ENCODE results near the gene MED12L. TPM values are rescaled to one million over a fixed set of nuclear protein-coding genes. Genes with fewer than 3 reads are reported as not detected.
A peak's percentile ranks its signal among the peaks of the same experiment; 100 is the strongest.
"Not testable (repeated sequence)": the region's sequence is repeated elsewhere in the genome, so short reads cannot be mapped to it uniquely, and the experiment has no call there.

Gene MED12L
- total RNA-seq, 2 experiments from 2014 or later = 1.6 to 2.1 TPM

- Mint-ChIP-seq H3K36me3 (no peaks in the 10 kb centered on the region), H3K27ac (no peak overlapping the region), H3K4me3 (no peak overlapping the region), H3K4me1 (no peaks in the 10 kb centered on the region), H3K9me3 (no peaks in the 10 kb centered on the region), H3K27me3 (no peaks in the 10 kb centered on the region)
- no peak for DNase-seq
These were observed 60.2 kb downstream of the MED12L start for GRCh38 chr3:151145713-151146070.

DNA sequence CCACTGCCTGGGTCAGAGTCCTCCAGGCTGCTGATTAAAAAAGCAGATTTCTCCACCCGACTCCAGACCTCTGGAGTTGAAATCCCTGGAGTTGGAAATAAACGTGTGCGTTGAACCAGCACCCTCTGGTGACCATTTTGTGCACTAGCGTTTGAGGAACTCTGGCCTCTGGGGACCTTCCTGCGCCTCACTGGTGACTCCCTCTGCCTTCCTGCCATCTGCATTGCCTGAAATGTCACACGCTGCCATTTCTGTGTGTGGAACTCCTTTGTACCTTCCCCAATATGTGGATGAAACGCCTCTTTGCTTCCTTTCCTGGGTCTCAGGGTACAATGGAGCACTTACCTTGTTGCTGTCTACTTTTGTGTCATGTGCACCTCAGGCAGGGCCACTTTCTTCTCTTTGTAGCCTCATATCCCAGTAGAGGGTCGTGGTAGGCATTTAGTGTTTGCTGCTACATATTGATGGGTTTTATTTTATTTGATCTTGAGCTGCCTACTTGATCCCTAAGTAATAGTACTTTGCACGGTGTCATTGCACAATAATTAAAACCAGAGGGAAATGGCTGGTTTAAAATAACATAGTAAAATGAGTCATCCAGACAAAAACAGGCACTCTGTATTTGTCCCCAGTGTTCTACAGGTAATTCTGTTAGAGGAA is 60.7 kb downstream of the MED12L start:
- no peaks in the 10 kb centered on the region for H3K36me3 Mint-ChIP-seq
- H3K27ac Mint-ChIP-seq = no peak overlapping the region
- H3K9me3 Mint-ChIP-seq = no peaks in the 10 kb centered on the region
- H3K4me3 Mint-ChIP-seq = no peak overlapping the region
- no peaks in the 10 kb centered on the region for H3K27me3 Mint-ChIP-seq
- DNase-seq = peak; percentile 44
- no peaks in the 10 kb centered on the region for H3K4me1 Mint-ChIP-seq

- Mint-ChIP-seq H3K4me1 (no peaks in the 10 kb centered on the region), H3K36me3 (no peaks in the 10 kb centered on the region), H3K4me3 (no peak overlapping the region), H3K27me3 (no peaks in the 10 kb centered on the region), H3K9me3 (no peaks in the 10 kb centered on the region), H3K27ac (no peak overlapping the region)
- no peak for DNase-seq
These were observed 61.2 kb downstream of the MED12L start for GRCh38 chr3:151146731-151147091.

GRCh38 chr3:151147299-151147698 is 61.8 kb downstream of the MED12L start:
- no peaks in the 10 kb centered on the region for H3K4me1 Mint-ChIP-seq
- H3K27me3 Mint-ChIP-seq = no peaks in the 10 kb centered on the region

DNA sequence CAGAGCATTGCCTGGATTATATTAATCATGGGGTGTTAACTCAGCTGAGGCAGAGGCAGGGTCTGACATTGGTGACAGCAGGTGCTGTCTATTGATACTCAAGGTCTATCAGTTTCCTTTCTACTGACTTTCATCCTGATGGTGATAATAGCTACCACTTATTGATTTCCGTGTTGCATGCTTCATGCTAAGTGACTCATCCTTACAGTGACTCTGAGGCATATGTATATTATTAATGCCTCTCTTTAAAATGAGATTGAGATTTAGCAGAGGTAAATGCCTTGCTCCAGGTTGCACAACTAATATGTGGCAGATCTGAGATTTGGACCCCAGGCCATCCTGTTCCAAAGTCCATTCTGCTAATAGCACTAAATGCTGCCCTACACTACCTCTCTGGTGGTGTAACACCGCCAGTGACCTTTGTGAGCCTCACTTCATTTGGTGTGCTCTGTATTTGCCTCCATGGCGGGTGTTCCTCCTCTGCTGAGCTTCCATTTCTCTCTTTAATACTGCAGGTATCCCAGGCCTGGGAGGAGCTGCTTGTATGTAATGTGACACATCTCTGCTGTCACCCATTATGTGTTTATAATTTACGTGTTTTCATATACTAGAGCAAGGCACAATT is 67.1 kb downstream of the MED12L start:
- no peaks in the 10 kb centered on the region for H3K36me3 Mint-ChIP-seq
- no peak overlapping the region for H3K27ac Mint-ChIP-seq
- H3K9me3 Mint-ChIP-seq = no peaks in the 10 kb centered on the region
- H3K27me3 Mint-ChIP-seq = no peaks in the 10 kb centered on the region
- DNase-seq = no peak
- no peak overlapping the region for H3K4me3 Mint-ChIP-seq
- H3K4me1 Mint-ChIP-seq = peaks cover 5% of the 10 kb centered on the region

More at GRCh38 chr3:151147299-151147698, 61.8 kb downstream of the MED12L start:
- DNase-seq = no peak
- no peak overlapping the region for H3K27ac Mint-ChIP-seq
- no peak overlapping the region for H3K4me3 Mint-ChIP-seq
- no peaks in the 10 kb centered on the region for H3K36me3 Mint-ChIP-seq
- H3K9me3 Mint-ChIP-seq = no peaks in the 10 kb centered on the region

GRCh38 chr3:151154566-151154965 is 69.1 kb downstream of the MED12L start:
- Mint-ChIP-seq H3K9me3 (no peaks in the 10 kb centered on the region), H3K27me3 (no peaks in the 10 kb centered on the region), H3K27ac (no peak overlapping the region), H3K36me3 (no peaks in the 10 kb centered on the region), H3K4me3 (no peak overlapping the region), H3K4me1 (peaks cover 5% of the 10 kb centered on the region)
- no peak for DNase-seq

DNA sequence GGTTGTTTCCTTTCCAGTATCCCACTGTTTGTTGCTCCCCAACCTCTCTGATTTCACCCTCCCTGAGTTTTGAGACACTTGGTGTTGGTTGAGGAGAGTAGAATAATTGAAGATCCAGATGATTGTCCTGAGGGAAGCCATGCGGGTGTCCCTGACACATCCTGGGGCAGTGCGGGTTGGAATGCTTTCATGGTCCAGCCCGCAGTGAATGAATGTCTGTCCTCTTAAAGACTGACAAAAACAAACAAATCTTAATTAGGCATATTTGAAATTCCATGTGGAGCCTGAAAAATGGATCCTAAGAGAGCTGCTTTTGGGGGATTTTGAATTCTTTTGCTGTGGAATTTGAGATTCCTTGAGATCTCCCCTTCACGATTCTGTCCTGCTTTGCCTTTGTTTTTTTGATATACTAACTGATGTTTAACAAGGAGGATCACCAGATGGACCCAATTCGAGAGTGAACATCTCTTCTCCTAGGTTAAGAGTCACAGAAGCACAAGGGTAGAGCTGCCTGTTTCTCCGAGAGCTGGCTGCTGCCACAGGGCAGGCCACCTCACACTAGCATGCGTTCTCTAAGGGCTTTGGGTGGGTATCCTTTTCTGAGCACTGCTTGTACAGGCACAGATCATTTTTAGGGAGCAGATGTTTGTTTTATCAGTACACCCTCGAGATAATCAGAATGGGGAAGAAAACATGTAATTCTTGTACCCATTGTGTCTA is 70.1 kb downstream of the MED12L start:
- no peak for DNase-seq
- Mint-ChIP-seq H3K9me3 (no peaks in the 10 kb centered on the region), H3K4me1 (peaks cover 5% of the 10 kb centered on the region), H3K4me3 (no peak overlapping the region), H3K36me3 (no peaks in the 10 kb centered on the region), H3K27me3 (no peaks in the 10 kb centered on the region), H3K27ac (no peak overlapping the region)

- DNase-seq = no peak
- Mint-ChIP-seq H3K9me3 (no peaks in the 10 kb centered on the region), H3K36me3 (no peaks in the 10 kb centered on the region), H3K27ac (no peak overlapping the region), H3K4me3 (no peak overlapping the region), H3K4me1 (peaks cover 5% of the 10 kb centered on the region), H3K27me3 (no peaks in the 10 kb centered on the region)
These were observed 71.3 kb downstream of the MED12L start for GRCh38 chr3:151156618-151157216.

DNA sequence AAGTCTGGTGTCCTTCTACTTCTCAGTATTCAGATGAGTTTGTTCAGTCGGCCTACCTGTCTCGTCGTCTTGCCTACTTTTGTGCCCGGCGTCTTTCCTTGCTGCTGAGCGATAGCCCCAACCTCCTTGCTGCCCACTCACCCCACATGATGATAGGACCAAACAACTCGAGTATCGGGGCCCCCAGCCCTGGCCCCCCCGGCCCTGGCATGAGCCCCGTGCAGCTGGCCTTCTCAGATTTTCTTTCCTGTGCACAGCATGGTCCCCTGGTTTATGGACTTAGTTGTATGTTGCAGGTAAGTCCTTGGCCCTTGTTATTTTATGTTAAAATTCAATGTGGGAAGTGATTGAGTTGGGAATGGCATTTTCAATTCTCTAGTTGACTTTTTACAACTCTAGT is 74.3 kb downstream of the MED12L start:
- no peaks in the 10 kb centered on the region for H3K9me3 Mint-ChIP-seq
- H3K27ac Mint-ChIP-seq = no peak overlapping the region
- DNase-seq = no peak
- H3K4me1 Mint-ChIP-seq = peaks cover 5% of the 10 kb centered on the region
- H3K4me3 Mint-ChIP-seq = no peak overlapping the region
- H3K36me3 Mint-ChIP-seq = no peaks in the 10 kb centered on the region
- no peaks in the 10 kb centered on the region for H3K27me3 Mint-ChIP-seq

GRCh38 chr3:151165226-151165625 is 79.8 kb downstream of the MED12L start:
- Mint-ChIP-seq H3K27me3 (no peaks in the 10 kb centered on the region), H3K9me3 (no peaks in the 10 kb centered on the region), H3K4me1 (peaks cover 18% of the 10 kb centered on the region), H3K4me3 (no peak overlapping the region), H3K36me3 (no peaks in the 10 kb centered on the region), H3K27ac (no peak overlapping the region)
- no peak for DNase-seq

DNA sequence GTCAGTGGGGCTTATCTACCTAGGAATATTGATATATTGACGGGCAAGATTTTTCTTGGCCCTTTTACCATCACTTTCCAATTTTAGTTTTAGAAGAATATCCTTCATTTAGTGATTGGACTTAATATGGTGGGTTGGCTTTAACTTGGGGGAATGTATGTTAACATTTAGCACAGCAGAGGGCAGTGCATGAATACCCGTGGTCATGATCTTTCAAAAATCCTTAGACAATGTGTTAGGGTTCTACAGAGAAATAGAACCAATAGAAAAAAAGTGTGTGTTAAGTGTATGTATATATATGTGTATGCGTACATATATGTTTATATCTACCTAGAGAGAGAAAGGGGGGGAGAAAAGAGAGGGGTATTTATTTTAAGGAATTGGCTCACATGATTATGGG is 80.7 kb downstream of the MED12L start:
- H3K27me3 Mint-ChIP-seq = no peaks in the 10 kb centered on the region
- no peak overlapping the region for H3K4me3 Mint-ChIP-seq
- no peak overlapping the region for H3K27ac Mint-ChIP-seq
- H3K36me3 Mint-ChIP-seq = no peaks in the 10 kb centered on the region
- no peaks in the 10 kb centered on the region for H3K9me3 Mint-ChIP-seq
- no peak for DNase-seq
- H3K4me1 Mint-ChIP-seq = peaks cover 27% of the 10 kb centered on the region

DNA sequence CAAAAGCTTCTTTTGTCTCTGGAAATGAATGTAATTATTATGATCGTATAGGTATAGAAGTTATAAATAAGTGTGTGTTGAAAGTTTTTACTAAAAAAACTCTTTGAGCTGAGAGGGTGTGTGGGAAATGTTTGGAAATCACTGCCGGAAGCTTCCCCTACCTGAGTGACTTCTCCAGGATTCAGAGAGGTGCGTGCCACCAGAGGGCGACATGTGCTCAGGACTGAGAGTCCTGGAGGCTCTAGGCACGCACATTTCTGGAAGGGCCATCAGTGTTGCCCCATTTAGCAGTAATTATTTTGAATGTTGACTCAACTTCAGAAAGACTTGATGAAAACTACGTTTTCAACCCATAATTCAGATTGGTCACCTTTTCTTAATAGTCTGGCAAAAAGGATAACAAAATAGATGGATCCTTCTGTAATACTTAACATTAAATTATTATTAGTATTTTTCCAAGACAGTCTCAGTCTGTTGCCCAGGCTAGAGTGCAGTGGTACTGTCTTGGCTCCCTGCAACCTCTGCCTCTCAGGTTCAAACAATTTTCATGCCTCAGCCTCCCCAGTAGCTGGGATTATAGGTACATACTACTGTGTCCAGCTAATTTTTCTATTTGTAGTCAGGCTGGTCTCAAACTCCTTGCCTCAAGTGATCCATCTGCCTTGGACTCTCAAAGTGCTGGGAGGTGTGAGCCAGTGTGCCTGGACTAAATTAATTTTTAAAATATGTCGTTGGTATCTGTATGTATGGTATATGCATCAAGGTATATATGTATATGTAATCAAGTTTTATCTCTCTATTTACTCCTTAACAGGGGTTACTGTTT is 83.0 kb downstream of the MED12L start:
- H3K27me3 Mint-ChIP-seq = no peaks in the 10 kb centered on the region
- H3K36me3 Mint-ChIP-seq = no peaks in the 10 kb centered on the region
- H3K9me3 Mint-ChIP-seq = no peaks in the 10 kb centered on the region
- H3K4me3 Mint-ChIP-seq = no peak overlapping the region
- peak; percentile 73 for DNase-seq
- H3K27ac Mint-ChIP-seq = peak overlapping the region; percentile 16
- peaks cover 44% of the 10 kb centered on the region for H3K4me1 Mint-ChIP-seq

DNA sequence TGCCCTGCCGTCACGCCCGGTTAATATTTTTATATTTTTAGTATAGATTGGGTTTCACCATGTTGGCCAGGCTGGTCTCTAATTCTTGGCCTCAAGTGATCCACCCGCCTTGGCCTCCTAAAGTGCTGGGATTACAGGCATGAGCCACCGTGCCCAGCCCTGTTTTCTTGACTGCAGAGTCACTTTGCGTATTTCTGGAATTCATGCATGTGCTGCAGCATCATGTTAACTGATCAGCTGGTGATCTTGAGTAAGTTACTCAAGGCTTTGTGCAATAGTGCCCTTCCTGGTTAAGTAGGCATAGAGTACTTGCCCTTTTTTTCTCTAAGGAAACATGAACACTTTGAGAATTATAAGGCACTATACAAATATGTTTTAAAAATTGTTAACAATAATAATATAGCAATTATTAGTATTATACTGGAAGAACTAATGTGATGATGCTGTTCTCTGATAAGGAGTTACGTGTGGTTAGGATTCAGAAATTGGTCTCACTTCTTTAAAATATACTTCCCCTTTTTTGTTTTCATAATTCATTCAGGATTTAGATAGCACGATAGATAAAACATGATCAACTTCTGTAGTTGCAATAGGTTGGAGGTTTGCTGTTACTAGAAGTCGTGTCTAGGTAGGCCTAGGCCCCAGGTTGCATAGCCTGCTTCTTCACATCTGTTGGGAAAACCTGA is 83.9 kb downstream of the MED12L start:
- no peaks in the 10 kb centered on the region for H3K9me3 Mint-ChIP-seq
- H3K4me3 Mint-ChIP-seq = no peak overlapping the region
- H3K36me3 Mint-ChIP-seq = no peaks in the 10 kb centered on the region
- DNase-seq = no peak
- H3K4me1 Mint-ChIP-seq = peaks cover 50% of the 10 kb centered on the region
- no peaks in the 10 kb centered on the region for H3K27me3 Mint-ChIP-seq
- peak overlapping the region; percentile 88 for H3K27ac Mint-ChIP-seq

GRCh38 chr3:151169948-151170679 is 84.7 kb downstream of the MED12L start:
- Mint-ChIP-seq H3K4me1 (peaks cover 50% of the 10 kb centered on the region), H3K4me3 (peak overlapping the region; percentile 49), H3K27ac (peak overlapping the region; percentile 88)
- H3K36me3 Mint-ChIP-seq, H3K9me3 Mint-ChIP-seq, H3K27me3 Mint-ChIP-seq: not testable (repeated sequence)
- peak; percentile 58 for DNase-seq
